WI38 (cell line): Measurements from ENCODE around the gene FBXO45.
"Not testable (repeated sequence)": the region's sequence is repeated elsewhere in the genome, so short reads cannot be mapped to it uniquely, and the experiment has no call there.

ENCODE experiments used
- H3K4me3 ChIP-seq: 2 replicates; pipeline ENCODE4 v1.5.1; 2011; ENCODE audit warnings: low read depth, mild to moderate bottlenecking, control low read depth, low read length
- CTCF ChIP-seq: IDR thresholded peaks from 2 replicates; pipeline ENCODE4 v1.5.1; 2012; ENCODE audit warnings: low read depth, mild to moderate bottlenecking, control low read depth, low read length

FBXO45 gene

GRCh38 chr3:196558476-196558875, 10.0 kb upstream of the FBXO45 start:
- no peak overlapping the region for H3K4me3 ChIP-seq

GRCh38 chr3:196559826-196560225, 8.6 kb upstream of the FBXO45 start:
- no peak overlapping the region for H3K4me3 ChIP-seq
- TF ChIP-seq CTCF = no peak

More at GRCh38 chr3:196558476-196558875, 10.0 kb upstream of the FBXO45 start:
- TF ChIP-seq CTCF = no peak

GRCh38 chr3:196563721-196564225, 4.7 kb upstream of the FBXO45 start:
- H3K4me3 ChIP-seq = no peak overlapping the region
- TF ChIP-seq CTCF = no peak

GRCh38 chr3:196569003-196569516, 600 bp downstream of the FBXO45 start:
- no peak for TF ChIP-seq CTCF
- H3K4me3 ChIP-seq = peak overlapping the region; percentile 100

- not testable (repeated sequence) for H3K4me3 ChIP-seq
Observed at GRCh38 chr3:196570332-196570731, 1.9 kb downstream of the FBXO45 start.

GRCh38 chr3:196572389-196572788, 3.9 kb downstream of the FBXO45 start:
- H3K4me3 ChIP-seq = no peak overlapping the region
- TF ChIP-seq CTCF = no peak

- TF ChIP-seq CTCF = no peak
- no peak overlapping the region for H3K4me3 ChIP-seq
Observed at GRCh38 chr3:196585044-196585757, 16.7 kb downstream of the FBXO45 start.

- TF ChIP-seq CTCF = no peak
- H3K4me3 ChIP-seq = no peak overlapping the region
Observed at GRCh38 chr3:196590279-196590678, 21.8 kb downstream of the FBXO45 start.
